ENCODE data around the gene CDKN1C. TPM values are rescaled to one million over a fixed set of nuclear protein-coding genes. Genes with fewer than 3 reads are reported as not detected.

Gene CDKN1C
- total RNA-seq, 2 donors from 2014 or later, result 17.1 to 25.0 TPM

- no peak for ATAC-seq (ENCODE audit: insufficient number of reproducible peaks, low FRiP score, low read depth)
- H3K9me3 ChIP-seq, result no peaks in the 10 kb centered on the region
- DNase-seq (ENCODE audit: low spot score), result no peak
- H3K27me3 ChIP-seq (replicated peaks; ENCODE audit: insufficient read depth), result no peaks in the 10 kb centered on the region
- no peak overlapping the region for H3K27ac ChIP-seq
- no peaks in the 10 kb centered on the region for H3K36me3 ChIP-seq
- no peaks in the 10 kb centered on the region for H3K4me1 ChIP-seq (ENCODE audit: control insufficient read depth in 1 of 2, low read depth in 2 of 2)
- no peak overlapping the region for H3K4me3 ChIP-seq
- TF ChIP-seq CTCF (IDR thresholded peaks at IDR 0.05), result no peak
These were observed 31.5 kb downstream of the CDKN1C start for GRCh38 chr11:2853997-2854560.

- TF ChIP-seq CTCF (IDR thresholded peaks at IDR 0.05), result no peak
- H3K9me3 ChIP-seq, result no peaks in the 10 kb centered on the region
- ATAC-seq (ENCODE audit: insufficient number of reproducible peaks, low FRiP score, low read depth) (no peak), DNase-seq (ENCODE audit: low spot score) (no peak)
- H3K36me3 ChIP-seq, result no peaks in the 10 kb centered on the region
- H3K4me3 ChIP-seq, result no peak overlapping the region
- H3K27ac ChIP-seq, result no peak overlapping the region
- no peaks in the 10 kb centered on the region for H3K4me1 ChIP-seq (ENCODE audit: control insufficient read depth in 1 of 2, low read depth in 2 of 2)
- no peaks in the 10 kb centered on the region for H3K27me3 ChIP-seq (replicated peaks; ENCODE audit: insufficient read depth)
These were observed 32.2 kb downstream of the CDKN1C start for GRCh38 chr11:2853401-2853800.

- Histone ChIP-seq H3K27me3 (replicated peaks; ENCODE audit: insufficient read depth) (no peaks in the 10 kb centered on the region), H3K36me3 (no peaks in the 10 kb centered on the region), H3K4me1 (ENCODE audit: control insufficient read depth in 1 of 2, low read depth in 2 of 2) (no peaks in the 10 kb centered on the region), H3K27ac (no peak overlapping the region), H3K9me3 (no peaks in the 10 kb centered on the region), H3K4me3 (no peak overlapping the region)
- no peak for TF ChIP-seq CTCF (IDR thresholded peaks at IDR 0.05)
- ATAC-seq (ENCODE audit: insufficient number of reproducible peaks, low FRiP score, low read depth), result no peak
- no peak for DNase-seq (ENCODE audit: low spot score)
These were observed 35.4 kb downstream of the CDKN1C start for GRCh38 chr11:2849994-2850770.

- Histone ChIP-seq H3K36me3 (no peaks in the 10 kb centered on the region), H3K4me3 (no peak overlapping the region), H3K4me1 (ENCODE audit: control insufficient read depth in 1 of 2, low read depth in 2 of 2) (no peaks in the 10 kb centered on the region), H3K27ac (no peak overlapping the region), H3K27me3 (replicated peaks; ENCODE audit: insufficient read depth) (no peaks in the 10 kb centered on the region), H3K9me3 (no peaks in the 10 kb centered on the region)
- ATAC-seq (ENCODE audit: insufficient number of reproducible peaks, low FRiP score, low read depth) (no peak), DNase-seq (ENCODE audit: low spot score) (no peak)
- TF ChIP-seq CTCF (IDR thresholded peaks at IDR 0.05), result no peak
These were observed 37.1 kb downstream of the CDKN1C start for GRCh38 chr11:2848497-2848896.

GRCh38 chr11:2847561-2847960 is 38.0 kb downstream of the CDKN1C start:
- H3K4me3 ChIP-seq, result no peak overlapping the region
- TF ChIP-seq CTCF (IDR thresholded peaks at IDR 0.05), result no peak

More at GRCh38 chr11:2847561-2847960, 38.0 kb downstream of the CDKN1C start:
- Histone ChIP-seq H3K4me1 (ENCODE audit: control insufficient read depth in 1 of 2, low read depth in 2 of 2) (no peaks in the 10 kb centered on the region), H3K9me3 (no peaks in the 10 kb centered on the region), H3K27me3 (replicated peaks; ENCODE audit: insufficient read depth) (no peaks in the 10 kb centered on the region), H3K27ac (no peak overlapping the region), H3K36me3 (no peaks in the 10 kb centered on the region)
- no peak for ATAC-seq (ENCODE audit: insufficient number of reproducible peaks, low FRiP score, low read depth)
- DNase-seq (ENCODE audit: low spot score), result no peak
